KMS-11 (cell line): ENCODE data around the gene MROH7.

Experiments used
- H2AFZ ChIP-seq: fragments of 200-600 bp; sonication (generic); 2 replicates; pipeline ENCODE4 v1.6.1; 2016; ENCODE audit warnings: antibody characterized with exemption, mixed run types, low read depth
- H3K27ac ChIP-seq: fragments of 200-600 bp; sonication (generic); 2 replicates; pipeline ENCODE4 v1.6.1; 2016; ENCODE audit warnings: mild to moderate bottlenecking, mixed run types
- H3K27me3 ChIP-seq: fragments of 200-600 bp; sonication (generic); 2 replicates; pipeline ENCODE4 v1.6.1; 2017; ENCODE audit warnings: mild to moderate bottlenecking, low read depth, mixed run types, moderate library complexity; ENCODE audit not compliant: insufficient read depth
- H3K36me3 ChIP-seq: fragments of 200-600 bp; sonication (generic); 2 replicates; pipeline ENCODE4 v1.6.1; 2017; ENCODE audit warnings: mild to moderate bottlenecking, mixed run types; ENCODE audit not compliant: insufficient read depth
- H3K4me1 ChIP-seq: fragments of 200-600 bp; sonication (generic); 2 replicates; pipeline ENCODE4 v1.6.1; 2016; ENCODE audit warnings: mild to moderate bottlenecking, low read depth, mixed run types; ENCODE audit not compliant: poor library complexity, severe bottlenecking
- H3K4me2 ChIP-seq: fragments of 200-600 bp; sonication (generic); 2 replicates; pipeline ENCODE4 v1.7.0; 2016; ENCODE audit warnings: mild to moderate bottlenecking, mixed run types
- H3K4me3 ChIP-seq: fragments of 200-600 bp; sonication (generic); IDR thresholded peaks from 2 replicates; pipeline ENCODE4 v1.6.1; 2017; ENCODE audit warnings: low read depth, low read length, mixed read lengths; ENCODE audit not compliant: insufficient read depth
- H3K79me2 ChIP-seq: fragments of 200-600 bp; sonication (generic); 2 replicates; pipeline ENCODE4 v1.6.1; 2016; ENCODE audit warnings: low read depth, mixed run types; ENCODE audit not compliant: insufficient read depth
- H3K9ac ChIP-seq: fragments of 200-600 bp; sonication (generic); 2 replicates; pipeline ENCODE4 v1.6.1; 2016; ENCODE audit warnings: mild to moderate bottlenecking, mixed run types
- H4K20me1 ChIP-seq: fragments of 200-600 bp; sonication (generic); 2 replicates; pipeline ENCODE4 v1.6.1; 2016; ENCODE audit warnings: mild to moderate bottlenecking, mixed run types; ENCODE audit not compliant: insufficient read depth
- TF ChIP-seq, protein P1 (sequence below): fragments of 200-600 bp; sonication (generic); conservative IDR thresholded peaks from 2 replicates; pipeline ENCODE4 v1.6.1; 2017; ENCODE audit warnings: low read depth, mild to moderate bottlenecking, antibody characterized with exemption, low read length, moderate library complexity, mixed read lengths

Gene MROH7

DNA sequence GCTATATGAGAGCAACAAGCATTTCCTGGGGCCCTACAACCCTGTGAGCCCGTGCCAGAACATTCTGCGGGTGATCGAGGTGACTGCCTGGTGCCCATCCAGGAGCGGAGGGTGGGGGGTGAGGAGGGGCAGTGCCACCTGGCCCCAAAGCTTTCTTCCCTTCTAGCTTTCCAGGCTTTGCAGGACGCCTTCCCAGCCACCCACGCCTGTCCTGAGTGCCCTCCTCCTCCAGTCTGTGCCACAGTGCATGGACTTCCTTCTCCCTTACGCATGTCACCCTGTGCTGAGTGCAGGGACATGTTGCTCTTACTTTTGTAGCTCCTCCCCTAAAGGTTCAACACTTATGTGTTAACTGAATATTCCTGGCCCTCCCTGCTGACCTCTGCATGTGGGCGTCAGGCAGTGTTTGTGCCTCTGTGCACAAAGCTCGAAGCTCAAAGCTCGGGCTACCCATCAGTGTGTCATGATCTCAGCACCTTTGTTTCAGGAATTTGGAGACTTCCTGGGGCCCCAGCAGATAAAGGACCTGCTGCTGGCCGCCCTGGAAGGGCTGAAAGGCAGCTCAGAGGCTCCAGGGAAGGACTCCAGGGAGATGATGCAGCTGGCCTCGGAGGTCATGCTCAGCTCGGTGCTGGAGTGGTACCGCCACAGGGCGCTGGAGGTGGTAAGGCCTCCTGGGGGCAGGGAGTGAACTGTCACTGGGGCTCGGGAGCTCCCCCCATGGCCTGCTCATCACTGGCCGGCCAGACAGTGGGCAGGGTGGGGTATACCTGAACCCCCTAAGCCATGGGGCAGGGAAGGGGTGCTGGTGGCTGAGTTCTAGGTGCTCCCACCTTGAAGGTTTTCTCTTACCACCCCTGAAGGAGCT is 37.4 kb downstream of the MROH7 start:
- TF ChIP-seq, protein P1, sequence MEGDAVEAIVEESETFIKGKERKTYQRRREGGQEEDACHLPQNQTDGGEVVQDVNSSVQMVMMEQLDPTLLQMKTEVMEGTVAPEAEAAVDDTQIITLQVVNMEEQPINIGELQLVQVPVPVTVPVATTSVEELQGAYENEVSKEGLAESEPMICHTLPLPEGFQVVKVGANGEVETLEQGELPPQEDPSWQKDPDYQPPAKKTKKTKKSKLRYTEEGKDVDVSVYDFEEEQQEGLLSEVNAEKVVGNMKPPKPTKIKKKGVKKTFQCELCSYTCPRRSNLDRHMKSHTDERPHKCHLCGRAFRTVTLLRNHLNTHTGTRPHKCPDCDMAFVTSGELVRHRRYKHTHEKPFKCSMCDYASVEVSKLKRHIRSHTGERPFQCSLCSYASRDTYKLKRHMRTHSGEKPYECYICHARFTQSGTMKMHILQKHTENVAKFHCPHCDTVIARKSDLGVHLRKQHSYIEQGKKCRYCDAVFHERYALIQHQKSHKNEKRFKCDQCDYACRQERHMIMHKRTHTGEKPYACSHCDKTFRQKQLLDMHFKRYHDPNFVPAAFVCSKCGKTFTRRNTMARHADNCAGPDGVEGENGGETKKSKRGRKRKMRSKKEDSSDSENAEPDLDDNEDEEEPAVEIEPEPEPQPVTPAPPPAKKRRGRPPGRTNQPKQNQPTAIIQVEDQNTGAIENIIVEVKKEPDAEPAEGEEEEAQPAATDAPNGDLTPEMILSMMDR = no peak
- Histone ChIP-seq H3K4me1 (no peaks in the 10 kb centered on the region), H2AFZ (no peak overlapping the region), H3K27ac (no peak overlapping the region), H3K4me2 (no peak overlapping the region), H3K36me3 (no peaks in the 10 kb centered on the region), H3K9ac (no peak overlapping the region), H3K27me3 (no peaks in the 10 kb centered on the region), H3K79me2 (no peaks in the 10 kb centered on the region), H3K4me3 (no peak overlapping the region), H4K20me1 (no peaks in the 10 kb centered on the region)

DNA sequence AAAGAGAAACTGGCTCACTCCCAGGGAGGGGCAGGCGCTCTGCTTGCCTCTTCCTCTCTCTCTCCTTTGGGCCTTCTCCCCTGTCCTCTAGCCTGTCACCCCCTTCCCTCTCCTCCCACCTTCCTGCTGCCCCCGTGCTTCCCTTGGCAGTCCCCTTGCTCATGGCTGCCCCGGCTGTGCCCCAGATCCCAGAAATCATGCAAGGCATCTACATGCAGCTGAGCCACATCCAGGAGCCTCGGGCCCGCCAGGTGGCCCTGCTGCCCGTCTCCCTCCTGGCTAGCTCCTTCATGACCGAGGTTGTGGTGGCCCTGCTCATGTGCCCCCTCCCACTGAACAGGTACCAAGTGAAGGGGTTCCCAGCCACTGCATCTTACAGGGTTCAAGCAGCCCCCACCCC is 38.1 kb downstream of the MROH7 start:
- H3K9ac ChIP-seq = no peak overlapping the region
- TF ChIP-seq, protein P1 = no peak
- H3K4me3 ChIP-seq = no peak overlapping the region
- no peaks in the 10 kb centered on the region for H3K4me1 ChIP-seq
- H3K27ac ChIP-seq = no peak overlapping the region
- no peaks in the 10 kb centered on the region for H4K20me1 ChIP-seq
- H3K4me2 ChIP-seq = no peak overlapping the region
- no peaks in the 10 kb centered on the region for H3K27me3 ChIP-seq
- no peak overlapping the region for H2AFZ ChIP-seq
- no peaks in the 10 kb centered on the region for H3K36me3 ChIP-seq
- no peaks in the 10 kb centered on the region for H3K79me2 ChIP-seq

DNA sequence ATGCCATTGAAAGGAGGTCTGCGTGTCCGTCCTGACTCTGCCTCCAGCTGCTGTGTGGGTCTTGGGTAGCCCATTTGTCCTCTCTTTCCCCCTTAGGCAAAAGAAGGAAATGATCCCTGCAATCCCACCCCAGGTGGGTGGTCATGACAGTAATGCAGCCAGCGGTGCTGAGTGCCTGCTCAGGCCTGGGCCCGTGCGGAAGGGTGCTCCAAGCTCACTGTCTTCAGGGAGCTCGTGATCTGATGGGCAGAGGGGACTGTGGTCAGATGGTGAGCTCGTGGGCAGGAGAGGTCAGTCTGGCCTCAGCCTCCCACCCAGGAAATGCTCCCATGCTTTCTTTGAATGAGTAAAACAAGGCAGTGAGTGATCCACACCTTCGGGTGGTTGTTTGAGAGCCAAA is 38.8 kb downstream of the MROH7 start:
- no peak overlapping the region for H2AFZ ChIP-seq
- H4K20me1 ChIP-seq = no peaks in the 10 kb centered on the region
- H3K9ac ChIP-seq = no peak overlapping the region
- H3K27ac ChIP-seq = no peak overlapping the region
- H3K4me3 ChIP-seq = no peak overlapping the region
- no peaks in the 10 kb centered on the region for H3K36me3 ChIP-seq
- no peaks in the 10 kb centered on the region for H3K4me1 ChIP-seq
- no peak overlapping the region for H3K4me2 ChIP-seq
- no peaks in the 10 kb centered on the region for H3K79me2 ChIP-seq
- H3K27me3 ChIP-seq = no peaks in the 10 kb centered on the region
- TF ChIP-seq, protein P1 = no peak

DNA sequence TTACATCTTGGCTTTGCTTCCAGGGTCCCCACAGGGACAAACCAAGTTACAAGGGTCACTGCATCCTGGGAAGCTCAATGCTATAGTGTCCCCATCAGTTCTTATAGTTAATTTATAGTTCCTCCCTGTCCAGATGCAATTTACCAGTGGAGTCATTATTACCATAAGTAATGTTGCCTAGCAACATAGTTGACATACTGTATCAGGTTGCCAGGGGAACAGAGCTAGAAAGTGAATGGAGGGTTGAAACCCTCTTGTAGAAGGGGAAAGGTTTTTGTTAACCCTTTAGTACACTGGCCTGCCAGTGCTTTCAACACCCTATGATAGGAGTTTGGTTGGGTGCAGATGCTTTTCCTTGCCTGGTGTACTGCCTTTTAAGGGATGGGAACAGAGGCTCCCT is 39.8 kb downstream of the MROH7 start:
- Histone ChIP-seq H2AFZ (no peak overlapping the region), H3K27ac (no peak overlapping the region)

More for the DNA sequence above, 39.8 kb downstream of the MROH7 start:
- Histone ChIP-seq H3K4me2 (no peak overlapping the region), H3K27me3 (no peaks in the 10 kb centered on the region), H3K9ac (no peak overlapping the region), H4K20me1 (no peaks in the 10 kb centered on the region), H3K4me3 (no peak overlapping the region), H3K79me2 (no peaks in the 10 kb centered on the region), H3K36me3 (no peaks in the 10 kb centered on the region), H3K4me1 (no peaks in the 10 kb centered on the region)
- TF ChIP-seq, protein P1 = no peak
